Liver (tissue), 3 donors: ENCODE measurements around the gene NLGN1.

Experiments used
- EGR1 ChIP-seq, 2 donors: IDR thresholded peaks; 2 replicates each; pipeline ENCODE4 v1.6.1; 2016 to 2018; ENCODE audit warnings: antibody characterized with exemption in 2 of 2, low read depth in 2 of 2
- GABPA ChIP-seq, 2 donors: IDR thresholded peaks in 1 of 2; conservative IDR thresholded peaks in 1 of 2; 2 replicates each; pipeline ENCODE4 v1.6.1; 2016; ENCODE audit warnings: antibody characterized with exemption in 2 of 2, mild to moderate bottlenecking in 1 of 2, moderate library complexity in 1 of 2
- RAD21 ChIP-seq, 2 donors: IDR thresholded peaks; 2 replicates each; pipeline ENCODE4 v1.6.1; 2016; ENCODE audit warnings: antibody characterized with exemption in 2 of 2, mild to moderate bottlenecking in 2 of 2
- TF ChIP-seq, protein P1 (sequence below): IDR thresholded peaks from 2 replicates; pipeline ENCODE4 v1.6.1; 2016; ENCODE audit warnings: antibody characterized with exemption, mild to moderate bottlenecking
- TF ChIP-seq, protein P2 (sequence below): fragments of 150-350 bp; IDR thresholded peaks from 2 replicates; pipeline ENCODE4 v1.5.1; 2017; ENCODE audit warnings: improper control_type of control experiment, low read depth, low read length; ENCODE audit not compliant: missing input control
- TF ChIP-seq, protein P3 (sequence below): IDR thresholded peaks from 2 replicates; pipeline ENCODE4 v1.6.1; 2016; ENCODE audit warnings: antibody characterized with exemption
- donor health status: healthy.
- donor health status: healthy.

DNA sequence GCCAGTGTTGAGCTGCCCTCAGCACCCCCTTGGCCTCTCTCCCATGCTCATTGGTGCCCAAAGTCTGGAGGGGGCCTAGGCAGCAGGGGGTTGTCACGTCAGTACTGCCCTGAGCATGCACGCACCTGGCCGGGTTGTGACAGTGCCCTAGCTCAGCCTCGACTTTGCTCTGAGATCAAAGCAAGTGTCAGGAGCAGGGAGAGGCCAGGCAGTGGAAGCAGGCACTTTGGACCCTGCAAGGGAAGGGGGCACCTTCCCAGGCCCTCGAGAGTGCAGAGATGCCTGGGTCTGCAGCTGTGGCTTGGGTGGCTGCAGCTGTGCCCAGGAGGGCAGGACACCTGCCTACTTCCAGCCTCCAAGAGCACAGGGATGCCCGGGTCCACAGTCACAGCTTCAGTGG is 561.3 kb downstream of the NLGN1 start:
- TF ChIP-seq, protein P1, sequence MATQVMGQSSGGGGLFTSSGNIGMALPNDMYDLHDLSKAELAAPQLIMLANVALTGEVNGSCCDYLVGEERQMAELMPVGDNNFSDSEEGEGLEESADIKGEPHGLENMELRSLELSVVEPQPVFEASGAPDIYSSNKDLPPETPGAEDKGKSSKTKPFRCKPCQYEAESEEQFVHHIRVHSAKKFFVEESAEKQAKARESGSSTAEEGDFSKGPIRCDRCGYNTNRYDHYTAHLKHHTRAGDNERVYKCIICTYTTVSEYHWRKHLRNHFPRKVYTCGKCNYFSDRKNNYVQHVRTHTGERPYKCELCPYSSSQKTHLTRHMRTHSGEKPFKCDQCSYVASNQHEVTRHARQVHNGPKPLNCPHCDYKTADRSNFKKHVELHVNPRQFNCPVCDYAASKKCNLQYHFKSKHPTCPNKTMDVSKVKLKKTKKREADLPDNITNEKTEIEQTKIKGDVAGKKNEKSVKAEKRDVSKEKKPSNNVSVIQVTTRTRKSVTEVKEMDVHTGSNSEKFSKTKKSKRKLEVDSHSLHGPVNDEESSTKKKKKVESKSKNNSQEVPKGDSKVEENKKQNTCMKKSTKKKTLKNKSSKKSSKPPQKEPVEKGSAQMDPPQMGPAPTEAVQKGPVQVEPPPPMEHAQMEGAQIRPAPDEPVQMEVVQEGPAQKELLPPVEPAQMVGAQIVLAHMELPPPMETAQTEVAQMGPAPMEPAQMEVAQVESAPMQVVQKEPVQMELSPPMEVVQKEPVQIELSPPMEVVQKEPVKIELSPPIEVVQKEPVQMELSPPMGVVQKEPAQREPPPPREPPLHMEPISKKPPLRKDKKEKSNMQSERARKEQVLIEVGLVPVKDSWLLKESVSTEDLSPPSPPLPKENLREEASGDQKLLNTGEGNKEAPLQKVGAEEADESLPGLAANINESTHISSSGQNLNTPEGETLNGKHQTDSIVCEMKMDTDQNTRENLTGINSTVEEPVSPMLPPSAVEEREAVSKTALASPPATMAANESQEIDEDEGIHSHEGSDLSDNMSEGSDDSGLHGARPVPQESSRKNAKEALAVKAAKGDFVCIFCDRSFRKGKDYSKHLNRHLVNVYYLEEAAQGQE: no peak
- TF ChIP-seq, protein P2, sequence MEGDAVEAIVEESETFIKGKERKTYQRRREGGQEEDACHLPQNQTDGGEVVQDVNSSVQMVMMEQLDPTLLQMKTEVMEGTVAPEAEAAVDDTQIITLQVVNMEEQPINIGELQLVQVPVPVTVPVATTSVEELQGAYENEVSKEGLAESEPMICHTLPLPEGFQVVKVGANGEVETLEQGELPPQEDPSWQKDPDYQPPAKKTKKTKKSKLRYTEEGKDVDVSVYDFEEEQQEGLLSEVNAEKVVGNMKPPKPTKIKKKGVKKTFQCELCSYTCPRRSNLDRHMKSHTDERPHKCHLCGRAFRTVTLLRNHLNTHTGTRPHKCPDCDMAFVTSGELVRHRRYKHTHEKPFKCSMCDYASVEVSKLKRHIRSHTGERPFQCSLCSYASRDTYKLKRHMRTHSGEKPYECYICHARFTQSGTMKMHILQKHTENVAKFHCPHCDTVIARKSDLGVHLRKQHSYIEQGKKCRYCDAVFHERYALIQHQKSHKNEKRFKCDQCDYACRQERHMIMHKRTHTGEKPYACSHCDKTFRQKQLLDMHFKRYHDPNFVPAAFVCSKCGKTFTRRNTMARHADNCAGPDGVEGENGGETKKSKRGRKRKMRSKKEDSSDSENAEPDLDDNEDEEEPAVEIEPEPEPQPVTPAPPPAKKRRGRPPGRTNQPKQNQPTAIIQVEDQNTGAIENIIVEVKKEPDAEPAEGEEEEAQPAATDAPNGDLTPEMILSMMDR: no peak
- TF ChIP-seq, protein P3, sequence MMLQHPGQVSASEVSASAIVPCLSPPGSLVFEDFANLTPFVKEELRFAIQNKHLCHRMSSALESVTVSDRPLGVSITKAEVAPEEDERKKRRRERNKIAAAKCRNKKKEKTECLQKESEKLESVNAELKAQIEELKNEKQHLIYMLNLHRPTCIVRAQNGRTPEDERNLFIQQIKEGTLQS: no peak
- no peak for TF ChIP-seq RAD21 (IDR thresholded peaks at IDR 0.05)
- no peak for TF ChIP-seq EGR1 (IDR thresholded peaks at IDR 0.05; ENCODE audit: low read depth in 2 of 2)
- no peak for TF ChIP-seq GABPA (IDR thresholded peaks at IDR 0.05 in 1 of 2, conservative IDR thresholded peaks at IDR 0.05 in 1 of 2)
